ENCODE results near the gene OR5AU1.

GRCh38 chr14:21191809-21192446 lies 36.1 kb upstream of the OR5AU1 start:
- TF ChIP-seq POLR2A (IDR thresholded peaks at IDR 0.05) (no peak), CTCF (IDR thresholded peaks at IDR 0.05) (no peak), POLR2AphosphoS5 (IDR thresholded peaks at IDR 0.05) (no peak), EP300 (IDR thresholded peaks at IDR 0.05; ENCODE audit: low read depth) (no peak)

All from transverse colon (tissue), 4 donors.